GM12891 (cell line): Measurements from ENCODE around the gene NDUFAF8.
A peak's percentile ranks its signal among the peaks of the same experiment; 100 is the strongest.

Experiments used
- DNase-seq: peaks from one replicate; pipeline ENCODE4 v3.0.0; 2011; ENCODE audit warnings: low spot score; ENCODE audit not compliant: insufficient read length
- FAIRE-seq: peaks from 2 replicates; lab custom pipeline; 2011; peaks lifted over from hg19 to GRCh38; lab: Jason Lieb, UNC
- PAX5 ChIP-seq: IDR thresholded peaks from 2 replicates; pipeline ENCODE4 v1.6.1; 2011; ENCODE audit warnings: low read length, moderate library complexity, mild to moderate bottlenecking; ENCODE audit not compliant: insufficient read depth, severe bottlenecking
- POLR2A ChIP-seq: IDR thresholded peaks from 2 replicates; pipeline ENCODE4 v1.6.1; 2011; ENCODE audit warnings: low read depth, low read length, control low read depth
- POLR2AphosphoS5 ChIP-seq: IDR thresholded peaks from 2 replicates; pipeline ENCODE4 v1.6.1; 2011; ENCODE audit warnings: low read depth, low read length, control low read depth
- POU2F2 ChIP-seq: IDR thresholded peaks from 2 replicates; pipeline ENCODE4 v1.6.1; 2011; ENCODE audit warnings: low read depth, mild to moderate bottlenecking, control low read depth, low read length, moderate library complexity
- SPI1 ChIP-seq: IDR thresholded peaks from 2 replicates; pipeline ENCODE4 v1.6.1; 2011; ENCODE audit warnings: low read depth, low read length, control low read depth
- TAF1 ChIP-seq: IDR thresholded peaks from 2 replicates; pipeline ENCODE4 v1.6.1; 2011; ENCODE audit warnings: low read depth, low read length, control low read depth

Gene NDUFAF8

GRCh38 chr17:81277946-81278693 lies 39.0 kb downstream of the NDUFAF8 start:
- no peak for DNase-seq
- no peak for TF ChIP-seq SPI1
- TF ChIP-seq POLR2AphosphoS5 = no peak
- FAIRE-seq = no peak

- no peak for FAIRE-seq
- no peak for DNase-seq
- TF ChIP-seq SPI1 (no peak), POLR2AphosphoS5 (no peak), TAF1 (no peak), PAX5 (no peak), POLR2A (no peak), POU2F2 (no peak)
These were observed 39.7 kb downstream of the NDUFAF8 start for GRCh38 chr17:81278831-81279230.

GRCh38 chr17:81279278-81280275 lies 40.5 kb downstream of the NDUFAF8 start:
- no peak for TF ChIP-seq POU2F2
- no peak for TF ChIP-seq TAF1
- TF ChIP-seq PAX5 = no peak
- no peak for TF ChIP-seq POLR2AphosphoS5
- no peak for TF ChIP-seq POLR2A
- TF ChIP-seq SPI1 = no peak
- DNase-seq = no peak
- no peak for FAIRE-seq

- no peak for FAIRE-seq
- no peak for DNase-seq
- TF ChIP-seq SPI1 = no peak
- TF ChIP-seq PAX5 = no peak
- TF ChIP-seq POU2F2 = no peak
- no peak for TF ChIP-seq POLR2A
- TF ChIP-seq POLR2AphosphoS5 = no peak
- TF ChIP-seq TAF1 = no peak
These were observed 41.5 kb downstream of the NDUFAF8 start for GRCh38 chr17:81280571-81280970.

- TF ChIP-seq SPI1 (no peak), POLR2A (no peak), POU2F2 (no peak), PAX5 (no peak), TAF1 (no peak)
- DNase-seq = no peak
- FAIRE-seq = no peak
These were observed 43.0 kb downstream of the NDUFAF8 start for GRCh38 chr17:81282141-81282540.

GRCh38 chr17:81282876-81283275 lies 43.8 kb downstream of the NDUFAF8 start:
- FAIRE-seq = no peak
- no peak for TF ChIP-seq POLR2AphosphoS5
- no peak for TF ChIP-seq PAX5
- TF ChIP-seq SPI1 = no peak
- TF ChIP-seq POLR2A = no peak
- TF ChIP-seq TAF1 = no peak
- no peak for TF ChIP-seq POU2F2
- no peak for DNase-seq

- TF ChIP-seq POLR2AphosphoS5 (peak; percentile 30; the same call in 1 of the 2 replicates), SPI1 (0 out of 2 replicates have a peak, but pooled peaks have one; percentile 18), POLR2A (no peak; the same call in none of the 2 replicates), TAF1 (peak; percentile 31; the same call in 1 of the 2 replicates)
- DNase-seq = peak; percentile 80
- peak; percentile 78 for FAIRE-seq
These were observed 46.2 kb downstream of the NDUFAF8 start for GRCh38 chr17:81285179-81285878.

- TF ChIP-seq POLR2AphosphoS5 (no peak), PAX5 (no peak), POLR2A (no peak)
- FAIRE-seq (no peak), DNase-seq (no peak)
These were observed 46.8 kb downstream of the NDUFAF8 start for GRCh38 chr17:81285894-81286293.

- no peak for DNase-seq
- no peak for TF ChIP-seq TAF1
- no peak for TF ChIP-seq PAX5
- no peak for TF ChIP-seq POU2F2
- TF ChIP-seq POLR2A = no peak
- TF ChIP-seq SPI1 = no peak
- TF ChIP-seq POLR2AphosphoS5 = no peak
- FAIRE-seq = no peak
These were observed 47.5 kb downstream of the NDUFAF8 start for GRCh38 chr17:81286491-81287145.
